Hepatocyte (in vitro differentiated cells): ENCODE data around the gene ADAMTSL3.

Source experiments
- EZH2 ChIP-seq: fragments of 200-600 bp; sonication (generic); IDR thresholded peaks from 2 replicates; pipeline ENCODE4 v1.6.1; 2016; ENCODE audit warnings: antibody characterized with exemption, mild to moderate bottlenecking, borderline replicate concordance
- EZH2phosphoT487 ChIP-seq: fragments of 200-600 bp; sonication (generic); IDR thresholded peaks from one replicate; pipeline ENCODE4 v1.6.1; 2018; ENCODE audit warnings: antibody characterized with exemption, mild to moderate bottlenecking, low read depth, moderate library complexity; ENCODE audit not compliant: unreplicated experiment, severe bottlenecking
- TF ChIP-seq, protein P1 (sequence below): fragments of 200-600 bp; sonication (generic); IDR thresholded peaks from 2 replicates; pipeline ENCODE4 v1.5.1; 2016; ENCODE audit warnings: antibody characterized with exemption, mild to moderate bottlenecking; ENCODE audit not compliant: poor library complexity

GRCh38 chr15:83732770-83733169 lies 78.8 kb downstream of the ADAMTSL3 start:
- TF ChIP-seq, protein P1, sequence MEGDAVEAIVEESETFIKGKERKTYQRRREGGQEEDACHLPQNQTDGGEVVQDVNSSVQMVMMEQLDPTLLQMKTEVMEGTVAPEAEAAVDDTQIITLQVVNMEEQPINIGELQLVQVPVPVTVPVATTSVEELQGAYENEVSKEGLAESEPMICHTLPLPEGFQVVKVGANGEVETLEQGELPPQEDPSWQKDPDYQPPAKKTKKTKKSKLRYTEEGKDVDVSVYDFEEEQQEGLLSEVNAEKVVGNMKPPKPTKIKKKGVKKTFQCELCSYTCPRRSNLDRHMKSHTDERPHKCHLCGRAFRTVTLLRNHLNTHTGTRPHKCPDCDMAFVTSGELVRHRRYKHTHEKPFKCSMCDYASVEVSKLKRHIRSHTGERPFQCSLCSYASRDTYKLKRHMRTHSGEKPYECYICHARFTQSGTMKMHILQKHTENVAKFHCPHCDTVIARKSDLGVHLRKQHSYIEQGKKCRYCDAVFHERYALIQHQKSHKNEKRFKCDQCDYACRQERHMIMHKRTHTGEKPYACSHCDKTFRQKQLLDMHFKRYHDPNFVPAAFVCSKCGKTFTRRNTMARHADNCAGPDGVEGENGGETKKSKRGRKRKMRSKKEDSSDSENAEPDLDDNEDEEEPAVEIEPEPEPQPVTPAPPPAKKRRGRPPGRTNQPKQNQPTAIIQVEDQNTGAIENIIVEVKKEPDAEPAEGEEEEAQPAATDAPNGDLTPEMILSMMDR: no peak
- no peak for TF ChIP-seq EZH2
- no peak for TF ChIP-seq EZH2phosphoT487
